A549 (cell line): ENCODE data around the gene RBM18. TPM values are rescaled to one million over a fixed set of nuclear protein-coding genes. Genes with fewer than 3 reads are reported as not detected.
A peak's percentile ranks its signal among the peaks of the same experiment; 100 is the strongest.

Source experiments
- ATAC-seq, 2 experiments: fragments of 200-7000 bp in 1 of 2; fragments of >200 bp in 1 of 2; cut with Nextera tagmentation in 1 of 2; cut with Tn5 transposase in 1 of 2; 3 replicates each; pipeline versions ENCODE4 v1.8.0 to v1.9.1; 2018 to 2020; ENCODE audit warnings: mild to moderate bottlenecking in 1 of 2, moderate library complexity in 1 of 2
- CTCF ChIA-PET: fragments of 300-600 bp; sonication (Branson Sonifier 250); formaldehyde crosslinking; extraction: SDS; loops from one replicate; lab custom pipeline; 2021; ENCODE audit warnings: antibody characterized with exemption, inconsistent platforms; lab: Yijun Ruan, JAX
- POLR2A ChIA-PET: fragments of 350-600 bp; formaldehyde crosslinking; extraction: SDS; loops from one replicate; lab custom pipeline; 2021; ENCODE audit warnings: antibody characterized with exemption, inconsistent platforms; lab: Yijun Ruan, JAX
- DNase-seq, 2 experiments: peaks; one replicate each; pipeline versions ENCODE4 v3.0.0 to v3.0.0-alpha.2; 2011 to 2016; ENCODE audit warnings: low read depth in 1 of 2, low spot score in 1 of 2
- FAIRE-seq: peaks from 2 replicates; lab custom pipeline; 2011; peaks lifted over from hg19 to GRCh38; lab: Jason Lieb, UNC
- H3K27ac ChIP-seq, 2 experiments: fragments of >200 bp; sonication (Bioruptor Twin); formaldehyde crosslinking; 3 replicates each; pipeline ENCODE4 v1.5.1; 2016 to 2017
- H3K4me1 ChIP-seq: fragments of >200 bp; sonication (Bioruptor Twin); formaldehyde crosslinking; 3 replicates; pipeline ENCODE4 v1.6.1; 2016
- H3K4me2 ChIP-seq: fragments of >200 bp; sonication (Bioruptor Twin); formaldehyde crosslinking; 3 replicates; pipeline ENCODE4 v1.6.1; 2016
- H3K4me3 ChIP-seq: fragments of >200 bp; sonication (Bioruptor Twin); formaldehyde crosslinking; 3 replicates; pipeline ENCODE4 v1.5.1; 2016
- H3K9me3 ChIP-seq: fragments of >200 bp; sonication (Bioruptor Twin); formaldehyde crosslinking; 3 replicates; pipeline ENCODE4 v1.6.1; 2016
- CHD2 ChIP-seq: fragments of 150-350 bp; IDR thresholded peaks from 2 replicates; pipeline ENCODE4 v1.6.1; 2014; ENCODE audit warnings: low read length; ENCODE audit not compliant: partially characterized antibody
- FOSB ChIP-seq: fragments of 250-450 bp; sonication (Bioruptor Pico); IDR thresholded peaks from 2 replicates; pipeline ENCODE4 v1.5.0; 2020; ENCODE audit warnings: mild to moderate bottlenecking, moderate library complexity
- GATA3 ChIP-seq: IDR thresholded peaks from 2 replicates; pipeline ENCODE4 v1.6.1; 2012; ENCODE audit warnings: borderline replicate concordance
- HDAC2 ChIP-seq: fragments of 200-600 bp; sonication (generic); IDR thresholded peaks from 2 replicates; pipeline ENCODE4 v1.6.1; 2016
- HES2 ChIP-seq: fragments of >200 bp; sonication (Bioruptor Twin); formaldehyde crosslinking; IDR thresholded peaks from 2 replicates; pipeline ENCODE4 v1.6.1; 2016
- HOXB13 ChIP-seq: fragments of 250-450 bp; sonication (Bioruptor Pico); IDR thresholded peaks from 2 replicates; pipeline ENCODE4 v1.5.0; 2020; ENCODE audit warnings: low read depth, mild to moderate bottlenecking, moderate library complexity
- KDM1A ChIP-seq: fragments of 200-600 bp; sonication (generic); IDR thresholded peaks from 2 replicates; pipeline ENCODE4 v1.6.1; 2016; ENCODE audit warnings: low read depth, mild to moderate bottlenecking
- KDM5A ChIP-seq: fragments of 200-600 bp; sonication (generic); IDR thresholded peaks from 2 replicates; pipeline ENCODE4 v1.6.1; 2016; ENCODE audit warnings: antibody characterized with exemption, mild to moderate bottlenecking
- MAFK ChIP-seq: fragments of 450-650 bp; IDR thresholded peaks from 2 replicates; pipeline ENCODE4 v1.6.1; 2014; ENCODE audit not compliant: partially characterized antibody
- MYC ChIP-seq: IDR thresholded peaks from 2 replicates; pipeline ENCODE4 v1.6.1; 2012; ENCODE audit warnings: mild to moderate bottlenecking, inconsistent platforms, low read length, improper control_type of control experiment, borderline replicate concordance
- NR3C1 ChIP-seq: fragments of >200 bp; sonication (Bioruptor Twin); formaldehyde crosslinking; IDR thresholded peaks from 3 replicates; pipeline ENCODE4 v1.6.1; 2017
- PHF8 ChIP-seq: fragments of 200-600 bp; sonication (generic); IDR thresholded peaks from 2 replicates; pipeline ENCODE4 v1.6.1; 2016; ENCODE audit warnings: low read depth, mild to moderate bottlenecking, antibody characterized with exemption, moderate library complexity, borderline replicate concordance
- POLR2AphosphoS2 ChIP-seq: conservative IDR thresholded peaks from 2 replicates; pipeline ENCODE4 v1.6.1; 2012; ENCODE audit warnings: low read length, improper control_type of control experiment, inconsistent platforms
- RAD21 ChIP-seq, 2 experiments: fragments of >200 bp in 1 of 2; sonication (Bioruptor Twin) in 1 of 2; formaldehyde crosslinking in 1 of 2; IDR thresholded peaks in 1 of 2; conservative IDR thresholded peaks in 1 of 2; 2 replicates in 1 of 2; 3 replicates in 1 of 2; pipeline ENCODE4 v1.6.1; 2012 to 2018; ENCODE audit warnings: inconsistent platforms in 1 of 2
- RFX5 ChIP-seq: fragments of 450-650 bp; IDR thresholded peaks from 2 replicates; pipeline ENCODE4 v1.7.1; 2014; ENCODE audit warnings: antibody characterized with exemption, mild to moderate bottlenecking, moderate library complexity
- TFCP2L1 ChIP-seq: fragments of 250-450 bp; sonication (Bioruptor Pico); IDR thresholded peaks from 2 replicates; pipeline ENCODE4 v1.5.0; 2021; ENCODE audit warnings: mild to moderate bottlenecking
- ZFP36 ChIP-seq: fragments of 450-650 bp; IDR thresholded peaks from 2 replicates; pipeline ENCODE4 v1.6.1; 2014; ENCODE audit warnings: borderline replicate concordance; ENCODE audit not compliant: partially characterized antibody
- WGBS: methylation state at CpG from one replicate; pipeline ENCODE4 v1.1.6; 2017; ENCODE audit errors: missing lambda C conversion rate; 5-methylcytosine and 5-hydroxymethylcytosine counted together
- polyA plus RNA-seq, 4 experiments: library from polyadenylated mRNA; depleted of rRNA in 3 of 4; stranded (reverse); fragments of >200 nt; fragmentation: RNase III in 1 of 4; extraction: RNeasy Plus Mini Kit Qiagen cat#74134 plus additional on column Dnase treatment in 1 of 4; gene quantifications; 2 replicates in 3 of 4; 3 replicates in 1 of 4; pipeline ENCODE4 v1.2.3, GENCODE V29; 2011 to 2017
- TF ChIP-seq, protein P1 (sequence below): IDR thresholded peaks from 2 replicates; pipeline ENCODE4 v1.6.1; 2012

Gene RBM18
- polyA plus RNA-seq, 2 of the 4 experiments (the other 2 are of a cell fraction) = 13.8 to 52.3 TPM

DNA sequence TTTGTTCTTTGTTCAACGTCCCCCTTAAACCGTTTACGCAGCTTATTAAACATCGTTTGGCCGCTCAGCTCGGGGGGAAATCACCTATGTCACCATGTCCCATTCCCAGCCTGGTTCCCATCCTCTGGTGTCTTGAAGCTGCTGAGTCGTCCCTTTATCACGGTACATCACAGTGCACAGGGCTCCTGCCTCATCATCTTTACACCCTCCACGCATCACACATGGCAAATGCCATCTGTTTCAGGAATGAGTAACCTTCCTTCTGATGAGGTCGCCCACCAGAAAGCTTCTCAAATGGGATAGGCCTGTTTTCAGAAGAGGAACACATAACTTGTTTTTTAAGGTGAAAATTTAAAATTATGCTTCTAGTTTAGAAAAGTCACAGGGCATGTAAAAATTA, 28.0 kb downstream of the RBM18 start:
- no peak overlapping the region for H3K4me2 ChIP-seq
- 81% methylated on average over 10 of the region's 10 CpGs for WGBS
- no peaks in the 10 kb centered on the region for H3K9me3 ChIP-seq
- H3K27ac ChIP-seq = no peak overlapping the region
- ChIA-PET POLR2A (no interaction called here), CTCF (interaction anchor here (1.1 kb wide), 1 partner anchor 78 kb away, joined by 3 read pairs; no protein-coding TSS in a partner anchor)
- DNase-seq (no peak), ATAC-seq (no peak), FAIRE-seq (no peak)
- no peak overlapping the region for H3K4me3 ChIP-seq
- H3K4me1 ChIP-seq = no peaks in the 10 kb centered on the region
- TF ChIP-seq MYC (no peak), MAFK (peak; percentile 40)

DNA sequence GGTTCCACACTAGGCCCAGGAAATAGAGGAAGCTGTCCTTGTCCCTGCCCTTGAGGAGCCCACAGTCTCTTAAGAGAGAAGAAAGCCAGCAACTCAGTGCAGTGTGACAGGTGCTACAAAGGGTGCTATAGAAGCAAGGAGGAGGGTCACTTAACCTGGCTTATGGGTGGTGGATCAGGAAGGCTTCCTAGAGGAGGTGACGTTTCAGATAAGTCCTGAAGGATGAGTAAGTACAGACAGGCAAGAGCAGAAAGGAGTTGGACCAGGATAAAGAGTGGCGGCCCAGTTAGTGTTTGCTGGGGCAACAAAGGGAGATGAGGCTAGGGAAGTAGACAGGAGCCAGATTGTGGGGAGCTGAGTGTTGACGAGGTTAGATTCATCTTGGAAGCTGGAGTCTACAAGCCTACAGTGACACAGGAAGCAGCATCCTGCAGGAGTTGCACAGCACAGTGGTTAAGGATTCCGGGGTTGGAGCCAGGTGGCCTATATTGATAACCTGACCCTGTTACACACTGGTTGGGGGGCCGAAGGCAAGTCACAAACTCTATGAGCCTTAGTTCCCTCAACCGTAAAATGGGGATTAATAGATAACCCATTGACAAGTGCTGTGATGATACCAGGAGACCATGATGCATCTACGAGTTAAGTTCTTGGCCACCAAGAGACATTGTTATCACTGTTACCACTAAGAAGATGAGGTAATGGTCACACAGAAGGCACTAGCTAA, 30.5 kb downstream of the RBM18 start:
- FAIRE-seq (no peak), ATAC-seq (no peak), DNase-seq (no peak)
- H3K27ac ChIP-seq = no peak overlapping the region
- no peaks in the 10 kb centered on the region for H3K9me3 ChIP-seq
- H3K4me2 ChIP-seq = no peak overlapping the region
- 64% methylated on average over 7 of the region's 7 CpGs for WGBS
- TF ChIP-seq RFX5 = no peak
- TF ChIP-seq ZFP36 = peak; percentile 34
- no peak overlapping the region for H3K4me3 ChIP-seq
- POLR2A ChIA-PET = no interaction called here
- H3K4me1 ChIP-seq = peaks cover under 1% of the 10 kb centered on the region; the same call in 1 of the 3 replicates
- CTCF ChIA-PET = no interaction called here

DNA sequence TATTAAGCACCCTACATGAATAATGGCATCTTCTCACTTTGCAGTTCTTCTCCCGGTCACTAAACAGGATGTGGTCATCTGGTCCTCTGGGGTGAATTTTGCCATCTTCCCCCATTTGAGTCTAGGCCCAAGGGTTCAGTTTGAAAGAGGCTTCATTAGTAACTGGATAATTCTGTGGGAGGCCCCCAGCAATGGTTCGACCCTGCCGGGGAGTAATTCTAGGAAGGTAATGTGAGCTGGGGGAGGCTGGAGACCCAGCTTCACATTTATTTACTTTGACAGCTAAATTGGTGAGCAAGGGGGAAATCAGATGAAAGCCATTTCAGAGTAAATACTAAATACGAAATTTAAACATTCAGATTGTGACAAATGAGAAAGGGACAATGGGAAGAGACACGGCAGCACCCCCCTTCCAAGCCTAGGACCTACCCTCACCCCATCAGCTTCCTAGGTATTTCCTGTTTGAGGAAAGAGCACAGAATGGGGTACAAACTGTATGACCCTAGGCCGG, 31.8 kb downstream of the RBM18 start:
- Histone ChIP-seq H3K4me1 (peaks cover 6% of the 10 kb centered on the region; the same call in 1 of the 3 replicates), H3K4me3 (no peak overlapping the region), H3K27ac (no peak overlapping the region), H3K9me3 (no peaks in the 10 kb centered on the region), H3K4me2 (no peak overlapping the region)
- no peak for FAIRE-seq
- DNase-seq = no peak
- 56% methylated on average over 6 of the region's 6 CpGs for WGBS
- no peak for ATAC-seq
- CTCF ChIA-PET = interaction anchor here (0.6 to 1.6 kb wide), 3 partner anchors 34 to 117 kb away, joined by 3 to 4 read pairs (median 4); no protein-coding TSS in a partner anchor
- TF ChIP-seq KDM1A (no peak), CHD2 (no peak), NR3C1 (no peak), PHF8 (no peak)
- TF ChIP-seq, protein P1, sequence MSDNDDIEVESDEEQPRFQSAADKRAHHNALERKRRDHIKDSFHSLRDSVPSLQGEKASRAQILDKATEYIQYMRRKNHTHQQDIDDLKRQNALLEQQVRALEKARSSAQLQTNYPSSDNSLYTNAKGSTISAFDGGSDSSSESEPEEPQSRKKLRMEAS = no peak
- POLR2A ChIA-PET = no interaction called here

DNA sequence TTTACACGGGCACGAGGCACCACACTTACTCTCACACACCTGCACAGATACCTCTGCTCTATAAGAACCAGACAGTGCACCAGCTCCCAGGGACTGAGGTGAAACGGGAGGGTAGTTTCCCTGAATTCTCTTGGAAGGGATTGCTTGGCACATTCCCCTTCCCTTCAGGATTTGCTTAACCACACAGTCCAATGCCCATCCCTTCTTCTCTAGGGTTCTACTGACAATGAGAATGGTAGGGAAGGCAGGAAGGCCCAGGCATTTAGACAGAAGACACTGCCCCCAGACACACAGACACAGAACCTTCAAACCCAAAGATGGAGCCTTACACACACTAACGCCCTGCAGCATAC, 35.2 kb downstream of the RBM18 start:
- CTCF ChIA-PET = interaction anchor here (0.6 to 1.6 kb wide), 2 partner anchors 121 to 123 kb away, joined by 3 to 7 read pairs; no protein-coding TSS in a partner anchor
- no peak overlapping the region for H3K27ac ChIP-seq
- no peak overlapping the region; the same call in 2 of the 3 replicates for H3K4me2 ChIP-seq
- WGBS = 34% methylated on average over 4 of the region's 4 CpGs
- TF ChIP-seq RFX5 (no peak), RAD21 (conservative IDR thresholded peaks at IDR 0.05 in 1 of 2, IDR thresholded peaks at IDR 0.05 in 1 of 2) (no peak), TFCP2L1 (no peak), GATA3 (no peak), POLR2AphosphoS2 (no peak), KDM5A (no peak), HDAC2 (no peak), HES2 (no peak), HOXB13 (no peak), KDM1A (no peak), FOSB (no peak)
- TF ChIP-seq, protein P1 = no peak
- TF ChIP-seq, all 56 proteins: peak for 0
- DNase-seq (no peak), ATAC-seq (no peak), FAIRE-seq (no peak)
- Histone ChIP-seq H3K4me3 (no peak overlapping the region), H3K9me3 (no peaks in the 10 kb centered on the region), H3K4me1 (peaks cover 10% of the 10 kb centered on the region; the same call in 1 of the 3 replicates)
- POLR2A ChIA-PET = no interaction called here
